GM23338 (cell line): Measurements from ENCODE around the gene SLC26A6. TPM values are rescaled to one million over a fixed set of nuclear protein-coding genes. Genes with fewer than 3 reads are reported as not detected.

ENCODE experiments used
- EZH2phosphoT487 ChIP-seq: fragments of 200-600 bp; sonication (generic); IDR thresholded peaks from one replicate; pipeline ENCODE4 v1.8.1; 2018; ENCODE audit warnings: antibody characterized with exemption; ENCODE audit not compliant: unreplicated experiment
- NANOG ChIP-seq: IDR thresholded peaks from 2 replicates; pipeline ENCODE4 v1.6.1; 2016; ENCODE audit warnings: antibody characterized with exemption, borderline replicate concordance
- POLR2AphosphoS5 ChIP-seq: IDR thresholded peaks from 2 replicates; pipeline ENCODE4 v1.6.1; 2016; ENCODE audit warnings: antibody characterized with exemption, low read depth
- ZNF114 ChIP-seq: fragments of 250-450 bp; sonication (Bioruptor Pico); IDR thresholded peaks from 2 replicates; pipeline ENCODE4 v1.5.0; 2020; ENCODE audit warnings: mild to moderate bottlenecking, moderate library complexity
- ZNF331 ChIP-seq: fragments of 250-450 bp; sonication (Bioruptor Pico); IDR thresholded peaks from 2 replicates; pipeline ENCODE4 v1.5.0; 2020; ENCODE audit warnings: low read depth, mild to moderate bottlenecking, moderate library complexity
- polyA plus RNA-seq: library from polyadenylated mRNA; unstranded; fragments of >200 nt; fragmentation: Nextera tagmentation; extraction: Ambion mirVana; gene quantifications from 2 replicates; pipeline ENCODE4 v1.2.1, GENCODE V29; 2016
- total RNA-seq: library from RNA; depleted of rRNA; stranded (reverse); fragments of >200 nt; shearing (Covaris generic); gene quantifications from 2 replicates; pipeline ENCODE4 v1.2.3, GENCODE V29; 2014
- TF ChIP-seq, protein P1 (sequence below): fragments of 250-450 bp; sonication (Bioruptor Pico); IDR thresholded peaks from 2 replicates; pipeline ENCODE4 v1.5.0; 2020; ENCODE audit warnings: mild to moderate bottlenecking, moderate library complexity
- TF ChIP-seq, protein P2 (sequence below), 2 experiments: fragments of 200-600 bp in 1 of 2; sonication (generic) in 1 of 2; conservative IDR thresholded peaks; 2 replicates each; pipeline versions ENCODE4 v1.5.1 to v1.6.1; 2016 to 2017; ENCODE audit warnings: antibody characterized with exemption in 2 of 2, low read depth in 2 of 2, mild to moderate bottlenecking in 2 of 2, moderate library complexity in 1 of 2
- TF ChIP-seq, protein P3 (sequence below): IDR thresholded peaks from 2 replicates; pipeline ENCODE4 v1.6.1; 2016; ENCODE audit warnings: antibody characterized with exemption

Gene SLC26A6
- total and polyA plus RNA-seq, 2 experiments from 2014 or later, result 34.3 to 96.4 TPM

DNA sequence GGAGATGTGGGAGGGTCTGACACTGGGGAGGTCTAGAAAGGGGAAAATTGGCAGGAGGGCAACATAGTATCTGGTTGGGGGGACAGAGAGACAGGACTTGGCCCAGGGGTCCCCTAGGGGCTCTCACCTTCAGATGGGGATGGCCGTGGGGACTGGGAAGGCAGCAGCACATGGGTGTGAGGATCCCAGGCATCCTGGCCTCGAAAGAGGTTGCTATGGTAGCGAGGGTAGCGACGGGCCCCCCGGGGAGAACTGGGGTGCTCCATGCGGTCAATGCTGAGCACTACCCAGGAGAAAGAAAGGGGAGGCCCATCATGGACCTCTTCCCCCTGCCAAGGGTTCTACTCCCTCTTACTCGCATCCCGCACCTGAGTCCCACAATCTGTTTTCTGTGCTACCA is 12.5 kb upstream of the SLC26A6 start (continued):
- TF ChIP-seq, protein P1, sequence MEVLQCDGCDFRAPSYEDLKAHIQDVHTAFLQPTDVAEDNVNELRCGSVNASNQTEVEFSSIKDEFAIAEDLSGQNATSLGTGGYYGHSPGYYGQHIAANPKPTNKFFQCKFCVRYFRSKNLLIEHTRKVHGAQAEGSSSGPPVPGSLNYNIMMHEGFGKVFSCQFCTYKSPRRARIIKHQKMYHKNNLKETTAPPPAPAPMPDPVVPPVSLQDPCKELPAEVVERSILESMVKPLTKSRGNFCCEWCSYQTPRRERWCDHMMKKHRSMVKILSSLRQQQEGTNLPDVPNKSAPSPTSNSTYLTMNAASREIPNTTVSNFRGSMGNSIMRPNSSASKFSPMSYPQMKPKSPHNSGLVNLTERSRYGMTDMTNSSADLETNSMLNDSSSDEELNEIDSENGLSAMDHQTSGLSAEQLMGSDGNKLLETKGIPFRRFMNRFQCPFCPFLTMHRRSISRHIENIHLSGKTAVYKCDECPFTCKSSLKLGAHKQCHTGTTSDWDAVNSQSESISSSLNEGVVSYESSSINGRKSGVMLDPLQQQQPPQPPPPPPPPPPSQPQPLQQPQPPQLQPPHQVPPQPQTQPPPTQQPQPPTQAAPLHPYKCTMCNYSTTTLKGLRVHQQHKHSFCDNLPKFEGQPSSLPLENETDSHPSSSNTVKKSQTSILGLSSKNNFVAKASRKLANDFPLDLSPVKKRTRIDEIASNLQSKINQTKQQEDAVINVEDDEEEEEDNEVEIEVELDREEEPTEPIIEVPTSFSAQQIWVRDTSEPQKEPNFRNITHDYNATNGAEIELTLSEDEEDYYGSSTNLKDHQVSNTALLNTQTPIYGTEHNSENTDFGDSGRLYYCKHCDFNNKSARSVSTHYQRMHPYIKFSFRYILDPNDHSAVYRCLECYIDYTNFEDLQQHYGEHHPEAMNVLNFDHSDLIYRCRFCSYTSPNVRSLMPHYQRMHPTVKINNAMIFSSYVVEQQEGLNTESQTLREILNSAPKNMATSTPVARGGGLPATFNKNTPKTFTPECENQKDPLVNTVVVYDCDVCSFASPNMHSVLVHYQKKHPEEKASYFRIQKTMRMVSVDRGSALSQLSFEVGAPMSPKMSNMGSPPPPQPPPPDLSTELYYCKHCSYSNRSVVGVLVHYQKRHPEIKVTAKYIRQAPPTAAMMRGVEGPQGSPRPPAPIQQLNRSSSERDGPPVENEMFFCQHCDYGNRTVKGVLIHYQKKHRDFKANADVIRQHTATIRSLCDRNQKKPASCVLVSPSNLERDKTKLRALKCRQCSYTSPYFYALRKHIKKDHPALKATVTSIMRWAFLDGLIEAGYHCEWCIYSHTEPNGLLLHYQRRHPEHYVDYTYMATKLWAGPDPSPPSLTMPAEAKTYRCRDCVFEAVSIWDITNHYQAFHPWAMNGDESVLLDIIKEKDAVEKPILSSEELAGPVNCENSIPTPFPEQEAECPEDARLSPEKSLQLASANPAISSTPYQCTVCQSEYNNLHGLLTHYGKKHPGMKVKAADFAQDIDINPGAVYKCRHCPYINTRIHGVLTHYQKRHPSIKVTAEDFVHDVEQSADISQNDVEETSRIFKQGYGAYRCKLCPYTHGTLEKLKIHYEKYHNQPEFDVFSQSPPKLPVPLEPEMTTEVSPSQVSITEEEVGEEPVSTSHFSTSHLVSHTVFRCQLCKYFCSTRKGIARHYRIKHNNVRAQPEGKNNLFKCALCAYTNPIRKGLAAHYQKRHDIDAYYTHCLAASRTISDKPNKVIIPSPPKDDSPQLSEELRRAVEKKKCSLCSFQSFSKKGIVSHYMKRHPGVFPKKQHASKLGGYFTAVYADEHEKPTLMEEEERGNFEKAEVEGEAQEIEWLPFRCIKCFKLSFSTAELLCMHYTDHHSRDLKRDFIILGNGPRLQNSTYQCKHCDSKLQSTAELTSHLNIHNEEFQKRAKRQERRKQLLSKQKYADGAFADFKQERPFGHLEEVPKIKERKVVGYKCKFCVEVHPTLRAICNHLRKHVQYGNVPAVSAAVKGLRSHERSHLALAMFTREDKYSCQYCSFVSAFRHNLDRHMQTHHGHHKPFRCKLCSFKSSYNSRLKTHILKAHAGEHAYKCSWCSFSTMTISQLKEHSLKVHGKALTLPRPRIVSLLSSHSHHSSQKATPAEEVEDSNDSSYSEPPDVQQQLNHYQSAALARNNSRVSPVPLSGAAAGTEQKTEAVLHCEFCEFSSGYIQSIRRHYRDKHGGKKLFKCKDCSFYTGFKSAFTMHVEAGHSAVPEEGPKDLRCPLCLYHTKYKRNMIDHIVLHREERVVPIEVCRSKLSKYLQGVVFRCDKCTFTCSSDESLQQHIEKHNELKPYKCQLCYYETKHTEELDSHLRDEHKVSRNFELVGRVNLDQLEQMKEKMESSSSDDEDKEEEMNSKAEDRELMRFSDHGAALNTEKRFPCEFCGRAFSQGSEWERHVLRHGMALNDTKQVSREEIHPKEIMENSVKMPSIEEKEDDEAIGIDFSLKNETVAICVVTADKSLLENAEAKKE, result no peak
- TF ChIP-seq POLR2AphosphoS5 (no peak), NANOG (no peak), ZNF331 (CRISPR knock-in tag) (no peak), EZH2phosphoT487 (no peak), ZNF114 (CRISPR knock-in tag) (no peak)
- TF ChIP-seq, protein P2, sequence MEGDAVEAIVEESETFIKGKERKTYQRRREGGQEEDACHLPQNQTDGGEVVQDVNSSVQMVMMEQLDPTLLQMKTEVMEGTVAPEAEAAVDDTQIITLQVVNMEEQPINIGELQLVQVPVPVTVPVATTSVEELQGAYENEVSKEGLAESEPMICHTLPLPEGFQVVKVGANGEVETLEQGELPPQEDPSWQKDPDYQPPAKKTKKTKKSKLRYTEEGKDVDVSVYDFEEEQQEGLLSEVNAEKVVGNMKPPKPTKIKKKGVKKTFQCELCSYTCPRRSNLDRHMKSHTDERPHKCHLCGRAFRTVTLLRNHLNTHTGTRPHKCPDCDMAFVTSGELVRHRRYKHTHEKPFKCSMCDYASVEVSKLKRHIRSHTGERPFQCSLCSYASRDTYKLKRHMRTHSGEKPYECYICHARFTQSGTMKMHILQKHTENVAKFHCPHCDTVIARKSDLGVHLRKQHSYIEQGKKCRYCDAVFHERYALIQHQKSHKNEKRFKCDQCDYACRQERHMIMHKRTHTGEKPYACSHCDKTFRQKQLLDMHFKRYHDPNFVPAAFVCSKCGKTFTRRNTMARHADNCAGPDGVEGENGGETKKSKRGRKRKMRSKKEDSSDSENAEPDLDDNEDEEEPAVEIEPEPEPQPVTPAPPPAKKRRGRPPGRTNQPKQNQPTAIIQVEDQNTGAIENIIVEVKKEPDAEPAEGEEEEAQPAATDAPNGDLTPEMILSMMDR (conservative IDR thresholded peaks at IDR 0.05; ENCODE audit: low read depth in 2 of 2), result no peak
- TF ChIP-seq, protein P3, sequence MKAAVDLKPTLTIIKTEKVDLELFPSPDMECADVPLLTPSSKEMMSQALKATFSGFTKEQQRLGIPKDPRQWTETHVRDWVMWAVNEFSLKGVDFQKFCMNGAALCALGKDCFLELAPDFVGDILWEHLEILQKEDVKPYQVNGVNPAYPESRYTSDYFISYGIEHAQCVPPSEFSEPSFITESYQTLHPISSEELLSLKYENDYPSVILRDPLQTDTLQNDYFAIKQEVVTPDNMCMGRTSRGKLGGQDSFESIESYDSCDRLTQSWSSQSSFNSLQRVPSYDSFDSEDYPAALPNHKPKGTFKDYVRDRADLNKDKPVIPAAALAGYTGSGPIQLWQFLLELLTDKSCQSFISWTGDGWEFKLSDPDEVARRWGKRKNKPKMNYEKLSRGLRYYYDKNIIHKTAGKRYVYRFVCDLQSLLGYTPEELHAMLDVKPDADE, result no peak
